SK-N-MC (cell line): ENCODE results near the gene DNAJC2.

Source experiments
- EZH2 ChIP-seq: fragments of 200-600 bp; sonication (generic); IDR thresholded peaks from one replicate; pipeline ENCODE4 v1.6.1; 2017; ENCODE audit warnings: antibody characterized with exemption
- FOXP2 ChIP-seq: optimal IDR thresholded peaks from 2 replicates; pipeline ENCODE3; 2011; ENCODE audit warnings: mild to moderate bottlenecking, moderate library complexity; ENCODE audit not compliant: insufficient read depth; ENCODE audit errors: extremely low read length, control extremely low read depth
- POLR2AphosphoS5 ChIP-seq: IDR thresholded peaks from 2 replicates; pipeline ENCODE4 v1.6.1; 2012; ENCODE audit warnings: mild to moderate bottlenecking, low read depth, low read length, borderline replicate concordance

DNA sequence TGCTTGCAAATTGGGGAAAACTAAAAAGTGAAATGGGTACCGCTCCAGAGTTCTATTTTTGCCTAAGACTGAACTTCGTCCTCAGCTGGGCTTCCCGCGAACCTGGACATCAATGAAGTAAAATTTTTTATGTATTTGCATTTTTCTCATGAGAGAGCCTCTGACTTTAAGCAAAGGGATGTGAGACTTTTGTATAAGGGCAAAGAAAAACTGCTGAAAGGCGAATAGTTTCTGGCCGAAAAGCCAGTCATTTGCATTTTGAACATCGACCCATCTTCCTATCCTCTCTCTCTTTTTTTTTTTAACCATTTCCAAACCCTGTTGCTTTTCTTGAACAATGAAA is 46.8 kb downstream of the DNAJC2 start:
- TF ChIP-seq EZH2, result no peak
- no peak for TF ChIP-seq POLR2AphosphoS5
- no peak for TF ChIP-seq FOXP2
